ENCODE data around the gene TMC8. TPM values are rescaled to one million over a fixed set of nuclear protein-coding genes. Genes with fewer than 3 reads are reported as not detected.
"Not testable (repeated sequence)": the region's sequence is repeated elsewhere in the genome, so short reads cannot be mapped to it uniquely, and the experiment has no call there.

The TMC8 gene
- total RNA-seq, 4 donors from 2014 or later = 1.7 to 12.0 (median 3.0) TPM

DNA sequence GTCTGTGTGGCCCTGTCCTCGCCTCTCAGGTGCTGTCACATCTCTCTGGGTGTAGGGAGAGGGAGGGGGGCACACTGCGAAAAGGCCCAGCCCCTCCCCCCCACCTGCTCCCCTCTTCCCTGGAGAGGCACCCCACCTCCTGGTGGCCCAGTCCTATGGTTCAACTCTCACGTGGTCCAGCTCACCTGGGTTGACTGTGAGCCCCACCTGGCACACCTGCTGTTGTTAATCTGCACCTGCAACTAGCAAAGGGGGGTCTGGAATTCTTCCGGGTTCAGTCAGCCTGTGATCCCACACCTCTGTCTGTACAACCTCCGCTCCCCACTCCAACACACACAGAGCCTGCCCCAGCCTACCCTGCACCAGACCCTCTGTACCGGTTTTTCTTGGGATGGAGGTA, 35.8 kb downstream of the TMC8 start:
- WGBS, 2 donors (ENCODE audit: low coverage in 1 of 2) = 86% methylated on average over 2 of the region's 6 CpGs; no CpG with 5 or more reads in 1 of the 2 donors
- Histone ChIP-seq H3K36me3 (peaks cover 0 to 10% of the 10 kb centered on the region in 2 donors), H3K4me3 (no peak overlapping the region), H3K4me1 (peaks cover 0 to 31% (median 16%) of the 10 kb centered on the region in 3 donors), H3K27ac (no peak overlapping the region), H3K9me3 (no peaks in the 10 kb centered on the region), H3K27me3 (no peaks in the 10 kb centered on the region)
- ATAC-seq = no peak
- TF ChIP-seq POLR2A (IDR thresholded peaks at IDR 0.05) = no peak
- TF ChIP-seq, protein P1, sequence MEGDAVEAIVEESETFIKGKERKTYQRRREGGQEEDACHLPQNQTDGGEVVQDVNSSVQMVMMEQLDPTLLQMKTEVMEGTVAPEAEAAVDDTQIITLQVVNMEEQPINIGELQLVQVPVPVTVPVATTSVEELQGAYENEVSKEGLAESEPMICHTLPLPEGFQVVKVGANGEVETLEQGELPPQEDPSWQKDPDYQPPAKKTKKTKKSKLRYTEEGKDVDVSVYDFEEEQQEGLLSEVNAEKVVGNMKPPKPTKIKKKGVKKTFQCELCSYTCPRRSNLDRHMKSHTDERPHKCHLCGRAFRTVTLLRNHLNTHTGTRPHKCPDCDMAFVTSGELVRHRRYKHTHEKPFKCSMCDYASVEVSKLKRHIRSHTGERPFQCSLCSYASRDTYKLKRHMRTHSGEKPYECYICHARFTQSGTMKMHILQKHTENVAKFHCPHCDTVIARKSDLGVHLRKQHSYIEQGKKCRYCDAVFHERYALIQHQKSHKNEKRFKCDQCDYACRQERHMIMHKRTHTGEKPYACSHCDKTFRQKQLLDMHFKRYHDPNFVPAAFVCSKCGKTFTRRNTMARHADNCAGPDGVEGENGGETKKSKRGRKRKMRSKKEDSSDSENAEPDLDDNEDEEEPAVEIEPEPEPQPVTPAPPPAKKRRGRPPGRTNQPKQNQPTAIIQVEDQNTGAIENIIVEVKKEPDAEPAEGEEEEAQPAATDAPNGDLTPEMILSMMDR (IDR thresholded peaks at IDR 0.05) = no peak
- no peak for TF ChIP-seq POLR2AphosphoS5 (IDR thresholded peaks at IDR 0.05)
- no peak for TF ChIP-seq EP300 (IDR thresholded peaks at IDR 0.05)

DNA sequence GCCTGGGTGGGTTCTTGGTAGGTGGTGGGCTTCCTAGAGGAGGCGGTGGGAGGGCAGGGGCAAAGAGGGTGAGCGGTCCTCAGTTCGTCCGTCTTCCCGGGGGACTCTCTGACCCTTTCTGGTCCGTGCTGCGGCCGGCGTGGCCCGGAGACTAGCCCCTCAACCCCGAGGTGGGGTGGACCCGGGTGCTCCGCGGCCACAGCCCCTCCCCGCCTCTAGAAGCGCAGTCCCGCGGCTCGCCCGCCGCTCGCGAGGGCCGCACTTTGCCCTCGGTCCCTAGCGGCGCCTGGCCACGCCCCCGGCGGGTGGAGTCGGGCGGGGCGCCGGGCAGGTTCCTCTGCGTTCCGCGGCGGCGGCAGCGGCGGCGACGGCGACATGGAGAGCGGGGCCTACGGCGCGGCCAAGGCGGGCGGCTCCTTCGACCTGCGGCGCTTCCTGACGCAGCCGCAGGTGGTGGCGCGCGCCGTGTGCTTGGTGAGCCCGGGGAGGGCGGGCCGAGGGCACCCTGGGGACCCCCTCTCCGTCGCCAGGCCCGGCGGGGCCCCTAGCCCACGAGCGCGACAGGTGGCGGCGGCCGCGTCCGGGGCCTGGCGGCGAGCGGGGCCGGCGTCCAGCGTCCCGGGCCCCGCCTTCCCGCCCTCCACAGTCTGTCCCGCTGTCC, 37.8 kb downstream of the TMC8 start, which contains the start of gene SYNGR2:
Gene SYNGR2, plus strand, starts transcription at position 340 of the 661 bp plus-strand sequence. Its CDS starts 36 bp downstream, at position 376.
- peaks cover 0 to 50% (median 35%) of the 10 kb centered on the region in 3 donors for H3K4me1 ChIP-seq
- peak; percentile 75 for ATAC-seq
- no CpG with 5 or more reads among the region's 84 CpGs for WGBS, 2 donors (ENCODE audit: low coverage in 1 of 2)

DNA sequence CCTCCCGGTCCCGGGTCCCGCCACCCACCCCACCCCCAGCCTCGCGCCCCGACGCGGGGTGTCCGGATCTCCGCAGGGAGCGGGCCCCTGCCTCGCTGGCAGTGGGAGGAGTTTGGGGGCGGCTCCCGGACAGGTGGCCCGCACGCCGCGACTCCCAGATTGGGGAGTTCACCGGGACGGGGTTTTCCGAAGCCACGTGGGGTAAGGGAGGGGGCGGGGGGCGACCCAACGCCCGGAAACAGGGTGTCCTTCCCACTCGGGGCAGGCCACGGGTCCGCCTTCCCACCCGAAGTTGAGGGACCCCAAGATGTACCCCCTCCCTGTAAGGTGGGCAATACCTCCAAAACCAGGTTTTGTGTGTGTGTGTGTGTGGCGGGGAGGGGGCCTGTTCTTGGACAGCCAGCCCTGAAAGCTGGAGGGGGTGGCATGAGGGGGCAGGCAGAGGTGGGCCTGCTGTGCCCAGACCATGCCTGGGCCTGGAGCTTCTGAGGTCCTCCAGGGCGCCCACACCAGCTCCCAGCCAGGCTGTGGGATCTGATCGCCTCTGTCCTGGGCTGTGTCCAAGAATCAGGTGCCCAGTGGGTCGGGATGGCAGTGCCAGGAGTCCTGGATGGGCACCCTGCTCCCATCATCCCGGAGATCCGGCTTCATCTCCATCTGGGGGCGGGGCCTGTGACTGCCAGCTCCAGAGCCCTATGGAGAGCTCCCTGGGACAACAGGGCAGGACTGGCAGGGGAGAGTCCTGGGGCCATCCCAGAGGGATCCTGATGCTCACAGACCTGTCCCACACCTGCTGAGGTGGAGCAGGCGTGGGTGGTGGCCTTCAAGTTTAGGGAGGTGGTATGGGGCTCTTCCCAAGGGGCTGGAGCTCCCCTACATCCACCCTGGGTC, 38.6 kb downstream of the TMC8 start:
- peak; percentile 11 for TF ChIP-seq POLR2AphosphoS5 (IDR thresholded peaks at IDR 0.05)
- TF ChIP-seq EP300 (IDR thresholded peaks at IDR 0.05) = no peak
- TF ChIP-seq POLR2A (IDR thresholded peaks at IDR 0.05) = no peak
- TF ChIP-seq, protein P1 (IDR thresholded peaks at IDR 0.05) = no peak
- Histone ChIP-seq H3K4me1 (peaks cover 0 to 58% (median 42%) of the 10 kb centered on the region in 3 donors), H3K27me3 (no peaks in the 10 kb centered on the region), H3K4me3 (peak overlapping the region; percentile 95 to 99), H3K27ac (peak overlapping the region; percentile 84 to 98 (median 94)), H3K36me3 (peaks cover 0 to 18% of the 10 kb centered on the region in 2 donors), H3K9me3 (no peaks in the 10 kb centered on the region)
- ATAC-seq = peak; percentile 32
- WGBS, 2 donors (ENCODE audit: low coverage in 1 of 2) = no CpG with 5 or more reads among the region's 38 CpGs

More for the DNA sequence above, 37.8 kb downstream of the TMC8 start, which contains the start of gene SYNGR2:
- peak within 1 kb of the TSS; percentile 84 to 98 (median 94) for H3K27ac ChIP-seq
- peaks cover 0 to 18% of the 10 kb centered on the region in 2 donors for H3K36me3 ChIP-seq
- H3K9me3 ChIP-seq = no peaks in the 10 kb centered on the region
- H3K27me3 ChIP-seq = no peaks in the 10 kb centered on the region
- TF ChIP-seq POLR2A (IDR thresholded peaks at IDR 0.05) (peak; percentile 86 to 92), EP300 (IDR thresholded peaks at IDR 0.05) (no peak), POLR2AphosphoS5 (IDR thresholded peaks at IDR 0.05) (peak; percentile 77)
- TF ChIP-seq, protein P1 (IDR thresholded peaks at IDR 0.05) = peak in 2 of 4 experiments; percentile 14 to 15
- peak within 1 kb of the TSS; percentile 95 to 99 for H3K4me3 ChIP-seq

DNA sequence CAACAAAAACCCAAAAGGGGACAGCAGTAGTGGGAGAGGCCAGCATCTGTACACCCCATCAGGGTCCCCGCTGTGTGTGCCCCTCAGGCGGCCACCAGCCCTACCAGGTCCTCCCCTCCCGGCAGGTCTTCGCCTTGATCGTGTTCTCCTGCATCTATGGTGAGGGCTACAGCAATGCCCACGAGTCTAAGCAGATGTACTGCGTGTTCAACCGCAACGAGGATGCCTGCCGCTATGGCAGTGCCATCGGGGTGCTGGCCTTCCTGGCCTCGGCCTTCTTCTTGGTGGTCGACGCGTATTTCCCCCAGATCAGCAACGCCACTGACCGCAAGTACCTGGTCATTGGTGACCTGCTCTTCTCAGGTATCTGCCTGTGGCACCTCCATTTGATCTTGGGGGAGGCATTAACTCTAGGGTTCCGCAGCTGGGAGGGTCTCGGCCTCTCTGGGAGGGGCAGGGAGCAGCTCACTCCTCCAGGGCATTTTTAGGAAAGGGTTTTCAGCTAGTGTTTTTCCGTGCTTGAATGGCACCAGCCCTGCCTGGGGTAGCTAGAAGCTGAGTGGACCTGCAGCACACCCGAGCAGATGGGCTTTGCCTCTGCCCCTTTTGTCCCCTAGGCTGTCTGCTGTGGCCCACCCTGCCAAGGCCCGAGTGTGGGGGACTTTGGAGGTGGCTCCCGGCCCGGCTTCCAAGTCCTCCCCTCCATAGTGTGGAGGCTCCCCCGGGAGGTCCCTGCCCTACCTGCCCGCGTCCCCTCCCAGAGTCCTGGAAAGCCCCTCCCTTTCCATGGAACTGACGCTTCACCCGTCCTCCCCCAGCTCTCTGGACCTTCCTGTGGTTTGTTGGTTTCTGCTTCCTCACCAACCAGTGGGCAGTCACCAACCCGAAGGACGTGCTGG, 40.4 kb downstream of the TMC8 start:
- TF ChIP-seq, protein P1 (IDR thresholded peaks at IDR 0.05) = no peak
- TF ChIP-seq EP300 (IDR thresholded peaks at IDR 0.05) (no peak), POLR2A (IDR thresholded peaks at IDR 0.05) (no peak), POLR2AphosphoS5 (IDR thresholded peaks at IDR 0.05) (no peak)
- H3K27ac ChIP-seq = peak overlapping the region in 3 of 4 donors; percentile 91 to 98 (median 98)
- WGBS, 2 donors (ENCODE audit: low coverage in 1 of 2) = 100% methylated on average over 1 of the region's 31 CpGs; no CpG with 5 or more reads in 1 of the 2 donors
- peaks cover 0 to 76% (median 59%) of the 10 kb centered on the region in 3 donors for H3K4me1 ChIP-seq
- no peaks in the 10 kb centered on the region for H3K9me3 ChIP-seq
- no peak for ATAC-seq
- H3K36me3 ChIP-seq = peaks cover 0 to 18% of the 10 kb centered on the region in 2 donors
- no peaks in the 10 kb centered on the region for H3K27me3 ChIP-seq
- H3K4me3 ChIP-seq = no peak overlapping the region

DNA sequence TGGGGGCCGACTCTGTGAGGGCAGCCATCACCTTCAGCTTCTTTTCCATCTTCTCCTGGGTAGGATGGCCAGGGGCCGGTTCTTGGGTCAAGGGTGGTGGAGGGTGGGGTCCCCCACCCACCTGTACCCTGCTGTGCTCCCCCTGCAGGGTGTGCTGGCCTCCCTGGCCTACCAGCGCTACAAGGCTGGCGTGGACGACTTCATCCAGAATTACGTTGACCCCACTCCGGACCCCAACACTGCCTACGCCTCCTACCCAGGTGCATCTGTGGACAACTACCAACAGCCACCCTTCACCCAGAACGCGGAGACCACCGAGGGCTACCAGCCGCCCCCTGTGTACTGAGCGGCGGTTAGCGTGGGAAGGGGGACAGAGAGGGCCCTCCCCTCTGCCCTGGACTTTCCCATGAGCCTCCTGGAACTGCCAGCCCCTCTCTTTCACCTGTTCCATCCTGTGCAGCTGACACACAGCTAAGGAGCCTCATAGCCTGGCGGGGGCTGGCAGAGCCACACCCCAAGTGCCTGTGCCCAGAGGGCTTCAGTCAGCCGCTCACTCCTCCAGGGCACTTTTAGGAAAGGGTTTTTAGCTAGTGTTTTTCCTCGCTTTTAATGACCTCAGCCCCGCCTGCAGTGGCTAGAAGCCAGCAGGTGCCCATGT, 41.1 kb downstream of the TMC8 start:
- peaks cover 0 to 18% of the 10 kb centered on the region in 2 donors for H3K36me3 ChIP-seq
- not testable (repeated sequence) for H3K9me3 ChIP-seq, ATAC-seq, H3K27me3 ChIP-seq
- H3K4me3 ChIP-seq = peak overlapping the region in 1 of 2 donors; percentile 7
- peaks cover 0 to 84% (median 65%) of the 10 kb centered on the region in 3 donors for H3K4me1 ChIP-seq
- WGBS, 2 donors (ENCODE audit: low coverage in 1 of 2) = 60 to 100% methylated on average over 1 to 2 of the region's 19 CpGs
- H3K27ac ChIP-seq = peak overlapping the region; percentile 36 to 98 (median 94)
